ENCODE data around the gene SLC35G3. TPM values are rescaled to one million over a fixed set of nuclear protein-coding genes. Genes with fewer than 3 reads are reported as not detected.

The SLC35G3 gene
- total and polyA plus RNA-seq, 7 donors: not detected

- peak in 3 of 4 donors; percentile 13 to 34 (median 18) for ATAC-seq
- no peaks in the 10 kb centered on the region for H3K36me3 ChIP-seq (ENCODE audit: insufficient read depth in 1 of 2, low read depth in 1 of 2)
- H3K27ac ChIP-seq: peak overlapping the region; percentile 91
- H3K4me3 ChIP-seq: peak overlapping the region; percentile 89
- no peak for TF ChIP-seq CTCF (IDR thresholded peaks at IDR 0.05)
- intact Hi-C loops (cut with DNase I): loop anchor here in 1 of 2 donors (10.0 kb wide), 1 partner anchor 73 kb away; no protein-coding TSS in a partner anchor
- 55 to 82% (median 78%) methylated on average over 19 of the region's 19 CpGs for WGBS, 3 donors
- peak in 1 of 2 donors; percentile 64 for DNase-seq
- H3K4me1 ChIP-seq: peaks cover 19% of the 10 kb centered on the region
- H3K9me3 ChIP-seq: no peaks in the 10 kb centered on the region
- no peaks in the 10 kb centered on the region for H3K27me3 ChIP-seq (ENCODE audit: insufficient read depth in 3 of 3, low read length in 2 of 3)
Measured at GRCh38 chr17:35241520-35241919, 47.3 kb upstream of the SLC35G3 start.

GRCh38 chr17:35240861-35241260 lies 46.7 kb upstream of the SLC35G3 start:
- H3K27me3 ChIP-seq (ENCODE audit: insufficient read depth in 3 of 3, low read length in 2 of 3): no peaks in the 10 kb centered on the region
- DNase-seq (no peak), ATAC-seq (no peak)
- intact Hi-C loops (cut with DNase I): loop anchor here in 1 of 2 donors (10.0 kb wide), 1 partner anchor 74 kb away; no protein-coding TSS in a partner anchor
- no peaks in the 10 kb centered on the region for H3K36me3 ChIP-seq (ENCODE audit: insufficient read depth in 1 of 2, low read depth in 1 of 2)
- H3K4me1 ChIP-seq: peaks cover 17% of the 10 kb centered on the region
- WGBS, 3 donors: 93 to 97% (median 94%) methylated on average over 8 of the region's 8 CpGs
- H3K4me3 ChIP-seq: peak overlapping the region; percentile 89
- H3K27ac ChIP-seq: no peak overlapping the region
- no peak for TF ChIP-seq CTCF (IDR thresholded peaks at IDR 0.05)
- H3K9me3 ChIP-seq: no peaks in the 10 kb centered on the region

GRCh38 chr17:35239823-35240222 lies 45.6 kb upstream of the SLC35G3 start:
- 88 to 95% (median 92%) methylated on average over 3 to 4 of the region's 4 CpGs for WGBS, 3 donors
- H3K4me1 ChIP-seq: peaks cover 11% of the 10 kb centered on the region
- H3K27ac ChIP-seq: no peak overlapping the region
- H3K27me3 ChIP-seq (ENCODE audit: insufficient read depth in 3 of 3, low read length in 2 of 3): no peaks in the 10 kb centered on the region
- no peaks in the 10 kb centered on the region for H3K9me3 ChIP-seq
- TF ChIP-seq CTCF (IDR thresholded peaks at IDR 0.05): no peak
- ATAC-seq: no peak
- no peaks in the 10 kb centered on the region for H3K36me3 ChIP-seq (ENCODE audit: insufficient read depth in 1 of 2, low read depth in 1 of 2)
- no peak overlapping the region for H3K4me3 ChIP-seq
- no peak for DNase-seq
- intact Hi-C loops (cut with DNase I): loop anchor here in 1 of 2 donors (10.0 kb wide), 1 partner anchor 75 kb away; no protein-coding TSS in a partner anchor

- DNase-seq (no peak), ATAC-seq (no peak)
- 71 to 80% (median 77%) methylated on average over 2 of the region's 2 CpGs for WGBS, 3 donors
- H3K27ac ChIP-seq: no peak overlapping the region
- no peaks in the 10 kb centered on the region for H3K36me3 ChIP-seq (ENCODE audit: insufficient read depth in 1 of 2, low read depth in 1 of 2)
- no peak overlapping the region for H3K4me3 ChIP-seq
- TF ChIP-seq CTCF (IDR thresholded peaks at IDR 0.05): no peak
- intact Hi-C loops (cut with DNase I): no loop called here
- peaks cover under 1% of the 10 kb centered on the region for H3K4me1 ChIP-seq
- no peaks in the 10 kb centered on the region for H3K9me3 ChIP-seq
- no peaks in the 10 kb centered on the region for H3K27me3 ChIP-seq (ENCODE audit: insufficient read depth in 3 of 3, low read length in 2 of 3)
Measured at GRCh38 chr17:35238821-35239220, 44.6 kb upstream of the SLC35G3 start.

GRCh38 chr17:35236821-35237220 lies 42.6 kb upstream of the SLC35G3 start:
- H3K36me3 ChIP-seq (ENCODE audit: insufficient read depth in 1 of 2, low read depth in 1 of 2): no peaks in the 10 kb centered on the region
- H3K4me1 ChIP-seq: no peaks in the 10 kb centered on the region
- H3K9me3 ChIP-seq: no peaks in the 10 kb centered on the region
- no peak for TF ChIP-seq CTCF (IDR thresholded peaks at IDR 0.05)
- DNase-seq: no peak
- H3K4me3 ChIP-seq: no peak overlapping the region
- no peak overlapping the region for H3K27ac ChIP-seq
- intact Hi-C loops (cut with DNase I): no loop called here
- no peaks in the 10 kb centered on the region for H3K27me3 ChIP-seq (ENCODE audit: insufficient read depth in 3 of 3, low read length in 2 of 3)
- 51 to 59% (median 54%) methylated on average over 5 of the region's 5 CpGs for WGBS, 3 donors
- ATAC-seq: no peak
